GM12892 (cell line): ENCODE results near the gene BDP1.
A peak's percentile ranks its signal among the peaks of the same experiment; 100 is the strongest.
"Not testable (repeated sequence)": the region's sequence is repeated elsewhere in the genome, so short reads cannot be mapped to it uniquely, and the experiment has no call there.

Source experiments
- DNase-seq: peaks from one replicate; pipeline ENCODE4 v3.0.0; 2011; ENCODE audit not compliant: insufficient read length
- FAIRE-seq: peaks from 2 replicates; lab custom pipeline; 2011; peaks lifted over from hg19 to GRCh38; lab: Jason Lieb, UNC
- POLR2A ChIP-seq: IDR thresholded peaks from 2 replicates; pipeline ENCODE4 v1.6.1; 2011; ENCODE audit warnings: low read depth, low read length, control low read depth
- POLR2AphosphoS5 ChIP-seq: IDR thresholded peaks from 2 replicates; pipeline ENCODE4 v1.6.1; 2011; ENCODE audit warnings: low read depth, low read length, control low read depth
- TAF1 ChIP-seq: IDR thresholded peaks from 2 replicates; pipeline ENCODE4 v1.6.1; 2011; ENCODE audit warnings: low read depth, mild to moderate bottlenecking, control low read depth, low read length, borderline replicate concordance

Gene BDP1

DNA sequence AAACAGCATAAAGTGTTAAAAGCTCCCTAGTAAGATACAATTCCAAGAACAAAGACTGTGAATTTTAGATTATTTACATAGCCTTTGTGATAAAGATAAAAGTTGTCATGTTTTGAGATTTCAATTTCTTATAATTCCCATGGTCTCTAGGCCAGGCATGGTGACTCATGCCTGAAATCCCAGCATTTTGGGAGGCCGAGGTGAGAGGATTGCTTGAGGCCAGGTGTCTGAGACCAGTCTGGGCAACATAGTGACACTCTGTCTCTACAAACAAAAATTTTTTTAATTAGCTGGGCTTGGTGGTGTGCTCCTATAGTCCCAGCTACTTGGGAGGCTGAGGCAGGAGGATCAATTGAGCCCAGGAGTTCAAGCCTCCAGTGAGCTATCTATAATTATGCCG, 48.1 kb downstream of the BDP1 start:
- DNase-seq, result no peak
- TF ChIP-seq POLR2A, result no peak
- TF ChIP-seq TAF1, result no peak
- no peak for TF ChIP-seq POLR2AphosphoS5
- no peak for FAIRE-seq

DNA sequence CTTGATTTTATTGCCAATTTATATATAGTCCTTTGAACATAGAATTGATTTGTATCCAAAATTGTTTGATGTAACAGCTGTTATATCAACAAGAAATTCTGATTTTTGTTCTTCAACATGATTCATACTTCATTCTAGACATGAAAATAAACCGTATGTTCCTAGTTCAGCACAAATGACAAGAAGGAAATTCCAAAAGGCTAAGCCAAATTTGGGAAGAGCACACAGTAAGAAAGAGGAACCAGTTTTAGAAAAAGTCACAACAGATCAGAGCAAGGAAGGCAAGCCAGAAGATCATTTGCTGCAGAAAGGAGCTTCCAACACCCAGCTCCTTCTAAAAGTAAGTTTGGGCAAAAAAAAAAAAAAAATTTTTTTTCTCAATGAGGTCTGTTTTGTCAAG, 66.7 kb downstream of the BDP1 start:
- DNase-seq (no peak), FAIRE-seq (no peak)
- TF ChIP-seq POLR2A (no peak), TAF1 (no peak), POLR2AphosphoS5 (no peak)

DNA sequence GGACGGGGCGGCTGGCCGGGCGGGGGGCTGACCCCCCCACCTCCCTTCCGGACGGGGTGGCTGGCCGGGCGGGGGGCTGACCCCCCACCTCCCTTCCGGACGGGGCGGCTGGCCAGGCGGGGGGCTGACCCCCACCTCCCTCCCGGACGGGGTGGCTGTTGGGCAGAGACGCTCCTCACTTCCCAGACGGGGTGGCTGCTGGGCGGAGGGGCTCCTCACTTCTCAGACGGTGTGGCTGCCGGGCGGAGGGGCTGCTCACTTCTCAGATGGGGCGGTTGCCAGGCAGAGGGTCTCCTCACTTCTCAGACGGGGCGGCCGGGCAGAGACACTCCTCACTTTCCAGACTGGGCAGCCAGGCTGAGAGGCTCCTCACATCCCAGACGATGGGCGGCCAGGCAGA, 70.2 kb downstream of the BDP1 start:
- not testable (repeated sequence) for DNase-seq

GRCh38 chr5:71528206-71528605, 72.8 kb downstream of the BDP1 start:
- no peak for TF ChIP-seq TAF1
- TF ChIP-seq POLR2A, result no peak
- TF ChIP-seq POLR2AphosphoS5, result no peak
- DNase-seq (no peak), FAIRE-seq (no peak)

More for the DNA sequence above, 70.2 kb downstream of the BDP1 start:
- not testable (repeated sequence) for FAIRE-seq

- FAIRE-seq, result no peak
- DNase-seq, result no peak
- TF ChIP-seq POLR2AphosphoS5 (no peak), POLR2A (no peak), TAF1 (no peak)
Measured at GRCh38 chr5:71529682-71530081, 74.2 kb downstream of the BDP1 start.

DNA sequence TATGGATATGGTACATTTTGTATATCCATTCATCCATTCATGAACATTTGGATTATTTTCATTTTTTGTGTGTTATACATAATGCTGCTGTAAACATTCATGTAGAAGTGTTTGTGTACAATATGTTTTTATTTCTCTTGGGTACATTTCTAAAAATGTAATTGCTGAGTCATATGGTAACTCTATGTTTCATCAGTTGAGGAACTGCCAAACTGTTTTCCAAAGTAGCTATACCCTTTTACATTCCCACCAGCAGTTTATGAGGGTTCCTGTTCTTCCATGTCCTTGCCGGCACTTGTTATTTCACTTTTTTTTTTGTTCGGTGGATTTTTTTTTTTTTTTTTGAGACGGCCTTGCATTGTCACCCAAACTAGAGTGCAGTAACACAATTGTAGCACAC, 77.7 kb downstream of the BDP1 start:
- no peak for TF ChIP-seq POLR2AphosphoS5
- TF ChIP-seq TAF1, result no peak
- no peak for TF ChIP-seq POLR2A
- no peak for DNase-seq
- no peak for FAIRE-seq

GRCh38 chr5:71533615-71534014, 78.2 kb downstream of the BDP1 start:
- DNase-seq, result no peak
- peak; percentile 33 for FAIRE-seq
- TF ChIP-seq TAF1, result no peak
- TF ChIP-seq POLR2AphosphoS5, result no peak
- TF ChIP-seq POLR2A, result no peak

GRCh38 chr5:71537687-71538086, 82.2 kb downstream of the BDP1 start:
- FAIRE-seq (no peak), DNase-seq (no peak)
- TF ChIP-seq TAF1 (no peak), POLR2AphosphoS5 (no peak), POLR2A (no peak)

DNA sequence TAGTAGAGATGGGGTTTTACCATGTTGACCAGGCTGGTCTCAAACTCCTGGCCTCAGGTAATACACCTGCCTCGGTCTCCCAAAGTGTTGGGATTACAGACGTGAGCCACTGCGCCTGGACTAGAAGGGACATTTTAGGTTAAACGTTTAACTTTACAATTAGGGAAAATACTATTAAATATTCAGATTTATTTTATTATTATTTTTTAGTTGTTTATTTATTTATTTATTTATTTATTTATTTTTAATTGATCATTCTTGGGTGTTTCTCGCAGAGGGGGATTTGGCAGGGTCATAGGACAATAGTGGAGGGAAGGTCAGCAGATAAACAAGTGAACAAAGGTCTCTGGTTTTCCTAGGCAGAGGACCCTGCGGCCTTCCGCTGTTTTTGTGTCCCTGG, 95.4 kb downstream of the BDP1 start:
- FAIRE-seq, DNase-seq: not testable (repeated sequence)

- not testable (repeated sequence) for FAIRE-seq, DNase-seq
Measured at GRCh38 chr5:71551582-71551981, 96.1 kb downstream of the BDP1 start.

GRCh38 chr5:71552026-71552749, 96.7 kb downstream of the BDP1 start:
- not testable (repeated sequence) for FAIRE-seq

GRCh38 chr5:71563161-71563560, 107.7 kb downstream of the BDP1 start:
- TF ChIP-seq POLR2A (no peak), POLR2AphosphoS5 (no peak), TAF1 (no peak)
- FAIRE-seq (no peak), DNase-seq (no peak)

More at GRCh38 chr5:71552026-71552749, 96.7 kb downstream of the BDP1 start:
- DNase-seq, result not testable (repeated sequence)

DNA sequence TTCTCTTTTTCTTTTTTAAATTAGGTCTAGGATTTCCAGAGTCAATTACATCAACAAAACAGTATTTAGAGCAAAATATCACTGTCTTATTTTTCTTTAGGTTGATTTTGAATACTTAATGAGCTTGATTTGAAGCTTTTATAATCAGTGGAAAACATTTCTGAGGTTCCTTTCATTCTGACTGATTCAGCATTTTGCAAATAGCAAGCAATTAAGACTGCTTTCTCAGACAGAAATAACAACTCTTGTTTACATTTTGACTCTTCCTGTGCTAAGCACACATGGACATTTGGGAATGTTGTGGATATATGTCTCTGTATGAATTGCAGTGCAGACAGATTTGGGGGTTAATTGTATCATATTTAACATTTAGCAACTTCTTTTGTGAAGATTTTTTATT, 109.4 kb downstream of the BDP1 start:
- no peak for TF ChIP-seq TAF1
- no peak for TF ChIP-seq POLR2A
- FAIRE-seq, result peak; percentile 36
- no peak for DNase-seq
